ENCODE measurements around the gene BAHCC1. TPM values are rescaled to one million over a fixed set of nuclear protein-coding genes. Genes with fewer than 3 reads are reported as not detected.

BAHCC1 gene
- total RNA-seq, 1 donor from 2014 or later = 61.3 TPM

GRCh38 chr17:81404558-81405165 is 9.4 kb downstream of the BAHCC1 start:
- DNase-seq (ENCODE audit: low read depth, low spot score) = no peak
- TF ChIP-seq, protein P1, sequence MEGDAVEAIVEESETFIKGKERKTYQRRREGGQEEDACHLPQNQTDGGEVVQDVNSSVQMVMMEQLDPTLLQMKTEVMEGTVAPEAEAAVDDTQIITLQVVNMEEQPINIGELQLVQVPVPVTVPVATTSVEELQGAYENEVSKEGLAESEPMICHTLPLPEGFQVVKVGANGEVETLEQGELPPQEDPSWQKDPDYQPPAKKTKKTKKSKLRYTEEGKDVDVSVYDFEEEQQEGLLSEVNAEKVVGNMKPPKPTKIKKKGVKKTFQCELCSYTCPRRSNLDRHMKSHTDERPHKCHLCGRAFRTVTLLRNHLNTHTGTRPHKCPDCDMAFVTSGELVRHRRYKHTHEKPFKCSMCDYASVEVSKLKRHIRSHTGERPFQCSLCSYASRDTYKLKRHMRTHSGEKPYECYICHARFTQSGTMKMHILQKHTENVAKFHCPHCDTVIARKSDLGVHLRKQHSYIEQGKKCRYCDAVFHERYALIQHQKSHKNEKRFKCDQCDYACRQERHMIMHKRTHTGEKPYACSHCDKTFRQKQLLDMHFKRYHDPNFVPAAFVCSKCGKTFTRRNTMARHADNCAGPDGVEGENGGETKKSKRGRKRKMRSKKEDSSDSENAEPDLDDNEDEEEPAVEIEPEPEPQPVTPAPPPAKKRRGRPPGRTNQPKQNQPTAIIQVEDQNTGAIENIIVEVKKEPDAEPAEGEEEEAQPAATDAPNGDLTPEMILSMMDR (conservative IDR thresholded peaks at IDR 0.05) = no peak
- H3K27me3 Mint-ChIP-seq (ENCODE audit: low read depth) = peaks cover 14% of the 10 kb centered on the region
- H3K27ac Mint-ChIP-seq (ENCODE audit: unreplicated experiment) = no peak overlapping the region
- H3K4me1 Mint-ChIP-seq = peaks cover 73% of the 10 kb centered on the region
- peaks cover 7% of the 10 kb centered on the region for H3K36me3 Mint-ChIP-seq (ENCODE audit: low read depth)
- H3K9me3 Mint-ChIP-seq = no peaks in the 10 kb centered on the region
- H3K4me3 Mint-ChIP-seq = peak overlapping the region; percentile 85

GRCh38 chr17:81405411-81405872 is 10.2 kb downstream of the BAHCC1 start:
- H3K4me1 Mint-ChIP-seq = peaks cover 68% of the 10 kb centered on the region

DNA sequence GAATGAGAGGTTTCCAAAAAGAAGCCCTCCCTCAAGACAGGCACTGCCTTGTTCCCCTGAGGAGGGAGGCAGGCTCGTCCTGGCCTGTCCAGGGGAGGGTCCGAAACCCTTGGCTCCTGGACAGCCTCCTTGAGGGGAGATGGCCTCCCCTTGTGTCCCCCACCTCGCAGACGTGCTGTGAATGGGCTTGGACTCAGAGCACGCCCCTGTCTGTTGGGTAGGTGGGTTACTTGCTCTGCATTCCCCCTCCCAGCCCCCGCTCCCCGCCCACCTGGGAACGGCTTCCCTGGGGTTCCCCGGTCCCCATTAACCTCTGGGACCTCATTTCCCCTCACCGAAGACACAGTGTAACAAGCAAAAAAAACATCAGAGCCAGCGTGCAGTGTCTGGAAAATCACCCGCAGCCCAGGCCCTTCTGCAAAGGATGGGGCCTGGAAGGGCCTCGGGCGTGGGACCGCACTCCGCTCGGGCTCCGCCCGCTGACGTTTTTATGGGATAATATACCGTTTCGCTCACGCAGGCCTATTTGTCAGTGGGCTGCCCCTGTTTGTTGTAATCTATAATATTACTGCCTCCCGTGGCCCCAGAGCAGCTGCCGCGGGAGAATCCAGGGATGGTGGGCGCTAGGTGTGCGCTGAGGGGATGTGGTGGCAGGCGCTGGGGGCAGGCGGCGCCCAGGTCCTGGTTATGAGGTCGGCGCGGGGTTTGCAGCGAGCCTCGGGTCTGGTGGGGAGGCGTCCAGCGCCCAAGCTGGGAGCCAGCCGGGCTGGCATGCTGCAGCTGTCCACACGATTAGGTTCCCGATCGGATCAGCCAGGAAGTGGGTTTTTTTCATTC is 11.1 kb downstream of the BAHCC1 start:
- peaks cover 9% of the 10 kb centered on the region for H3K27me3 Mint-ChIP-seq (ENCODE audit: low read depth)
- no peaks in the 10 kb centered on the region for H3K9me3 Mint-ChIP-seq
- H3K27ac Mint-ChIP-seq (ENCODE audit: unreplicated experiment) = no peak overlapping the region
- H3K4me1 Mint-ChIP-seq = peaks cover 59% of the 10 kb centered on the region
- TF ChIP-seq, protein P1 (conservative IDR thresholded peaks at IDR 0.05) = no peak
- H3K36me3 Mint-ChIP-seq (ENCODE audit: low read depth) = peaks cover 5% of the 10 kb centered on the region
- no peak for DNase-seq (ENCODE audit: low read depth, low spot score)
- peak overlapping the region; percentile 23 for H3K4me3 Mint-ChIP-seq

More at GRCh38 chr17:81405411-81405872, 10.2 kb downstream of the BAHCC1 start:
- Mint-ChIP-seq H3K9me3 (no peaks in the 10 kb centered on the region), H3K36me3 (ENCODE audit: low read depth) (peaks cover 5% of the 10 kb centered on the region), H3K27ac (ENCODE audit: unreplicated experiment) (no peak overlapping the region), H3K27me3 (ENCODE audit: low read depth) (peaks cover 12% of the 10 kb centered on the region), H3K4me3 (peak overlapping the region; percentile 85)
- DNase-seq (ENCODE audit: low read depth, low spot score) = no peak
- TF ChIP-seq, protein P1 (conservative IDR thresholded peaks at IDR 0.05) = no peak

DNA sequence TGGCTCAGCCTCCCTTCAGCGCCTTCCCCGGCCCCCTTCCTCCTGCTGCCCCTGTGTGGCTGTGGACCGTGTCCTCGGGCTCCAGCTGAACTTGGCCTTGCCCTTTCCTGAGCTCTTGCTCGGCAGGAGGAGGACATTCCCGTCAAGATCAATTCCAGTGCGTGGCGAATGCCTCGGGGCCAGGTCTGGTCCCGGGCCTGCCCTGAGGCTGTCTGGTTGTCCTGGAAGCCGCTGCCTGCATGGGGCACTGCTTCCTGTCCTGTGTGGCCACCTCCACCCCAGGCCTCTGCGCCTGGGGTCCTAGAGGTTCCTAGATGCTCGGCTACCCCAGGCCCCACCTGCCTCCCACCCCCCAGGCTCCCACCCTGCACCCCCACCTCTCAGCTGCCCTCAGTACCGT is 12.8 kb downstream of the BAHCC1 start:
- no peak overlapping the region for H3K27ac Mint-ChIP-seq (ENCODE audit: unreplicated experiment)
- H3K4me1 Mint-ChIP-seq = peaks cover 49% of the 10 kb centered on the region
- no peak for DNase-seq (ENCODE audit: low read depth, low spot score)
- no peak overlapping the region for H3K4me3 Mint-ChIP-seq
- no peaks in the 10 kb centered on the region for H3K9me3 Mint-ChIP-seq
- H3K36me3 Mint-ChIP-seq (ENCODE audit: low read depth) = no peaks in the 10 kb centered on the region
- TF ChIP-seq, protein P1 (conservative IDR thresholded peaks at IDR 0.05) = no peak
- H3K27me3 Mint-ChIP-seq (ENCODE audit: low read depth) = peaks cover 3% of the 10 kb centered on the region

DNA sequence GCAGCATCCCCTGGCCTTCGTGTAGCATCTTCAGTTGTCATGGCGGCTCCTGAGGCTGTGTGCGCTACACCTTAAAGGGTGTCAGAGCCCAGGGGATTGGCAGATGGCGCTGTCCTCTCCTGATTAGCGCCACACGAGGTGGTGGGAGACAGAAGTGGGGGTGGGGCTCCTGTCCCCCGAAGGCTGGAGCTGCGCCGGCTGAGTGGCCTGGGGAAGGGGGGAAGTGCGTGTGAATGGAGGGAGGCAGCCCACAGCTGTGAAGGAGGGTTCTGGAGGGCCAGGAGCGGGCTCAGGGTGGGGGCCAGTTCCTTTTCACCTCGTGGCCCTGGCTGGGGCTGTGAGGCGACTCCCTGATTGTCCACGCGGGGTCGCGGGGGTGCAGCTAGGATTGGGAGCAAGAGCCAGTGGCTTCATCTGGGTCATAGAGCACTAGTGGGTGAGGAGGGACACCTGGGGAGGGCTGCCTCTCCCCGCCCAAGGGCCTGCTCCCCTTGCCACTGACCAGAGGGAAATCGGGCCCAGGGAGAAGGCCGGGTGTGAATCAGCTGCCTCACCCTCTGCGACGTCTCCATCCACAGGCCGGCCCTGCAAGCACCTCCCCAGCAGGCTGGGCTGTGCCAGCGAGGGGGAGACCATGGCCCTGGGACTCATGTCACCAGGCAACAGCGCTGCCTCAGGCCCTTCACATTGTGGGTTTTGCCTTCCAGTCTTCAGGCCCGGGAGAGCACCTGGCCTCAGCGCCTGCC is 14.1 kb downstream of the BAHCC1 start:
- Mint-ChIP-seq H3K27ac (ENCODE audit: unreplicated experiment) (no peak overlapping the region), H3K27me3 (ENCODE audit: low read depth) (no peaks in the 10 kb centered on the region), H3K36me3 (ENCODE audit: low read depth) (no peaks in the 10 kb centered on the region), H3K9me3 (no peaks in the 10 kb centered on the region), H3K4me3 (peak overlapping the region; percentile 31), H3K4me1 (peaks cover 38% of the 10 kb centered on the region)
- TF ChIP-seq, protein P1 (conservative IDR thresholded peaks at IDR 0.05) = no peak
- DNase-seq (ENCODE audit: low read depth, low spot score) = no peak
